D721Med (cell line): Measurements from ENCODE around the gene PABPC1L.

Experiments used
- DNase-seq: peaks from one replicate; pipeline ENCODE4 v3.0.0; 2011; ENCODE audit warnings: low spot score; ENCODE audit not compliant: insufficient read length
- FAIRE-seq: peaks from 2 replicates; lab custom pipeline; 2011; peaks lifted over from hg19 to GRCh38; lab: Jason Lieb, UNC
- TF ChIP-seq, protein P1 (sequence below): IDR thresholded peaks from 2 replicates; pipeline ENCODE4 v1.5.1; 2012; ENCODE audit warnings: mild to moderate bottlenecking, control low read depth; ENCODE audit not compliant: insufficient read depth; ENCODE audit errors: missing control alignments

PABPC1L gene

DNA sequence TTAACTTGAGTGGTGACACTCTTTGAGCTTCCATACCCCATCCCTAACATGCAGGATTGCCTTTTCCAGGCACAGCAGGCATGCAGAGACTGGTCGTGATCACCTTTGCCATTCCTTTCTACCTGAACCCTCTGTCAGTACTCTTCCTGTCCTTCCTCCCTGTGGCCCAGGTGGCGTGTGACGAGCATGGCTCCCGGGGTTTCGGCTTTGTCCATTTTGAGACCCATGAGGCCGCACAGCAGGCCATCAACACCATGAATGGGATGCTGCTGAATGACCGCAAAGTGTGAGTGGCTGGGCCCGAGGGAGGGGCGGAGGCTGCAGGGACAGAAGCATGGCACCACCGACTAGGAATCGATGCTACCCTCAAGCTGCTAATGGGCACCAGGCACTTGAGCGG is 6.7 kb downstream of the PABPC1L start:
- FAIRE-seq (no peak), DNase-seq (no peak)
- TF ChIP-seq, protein P1, sequence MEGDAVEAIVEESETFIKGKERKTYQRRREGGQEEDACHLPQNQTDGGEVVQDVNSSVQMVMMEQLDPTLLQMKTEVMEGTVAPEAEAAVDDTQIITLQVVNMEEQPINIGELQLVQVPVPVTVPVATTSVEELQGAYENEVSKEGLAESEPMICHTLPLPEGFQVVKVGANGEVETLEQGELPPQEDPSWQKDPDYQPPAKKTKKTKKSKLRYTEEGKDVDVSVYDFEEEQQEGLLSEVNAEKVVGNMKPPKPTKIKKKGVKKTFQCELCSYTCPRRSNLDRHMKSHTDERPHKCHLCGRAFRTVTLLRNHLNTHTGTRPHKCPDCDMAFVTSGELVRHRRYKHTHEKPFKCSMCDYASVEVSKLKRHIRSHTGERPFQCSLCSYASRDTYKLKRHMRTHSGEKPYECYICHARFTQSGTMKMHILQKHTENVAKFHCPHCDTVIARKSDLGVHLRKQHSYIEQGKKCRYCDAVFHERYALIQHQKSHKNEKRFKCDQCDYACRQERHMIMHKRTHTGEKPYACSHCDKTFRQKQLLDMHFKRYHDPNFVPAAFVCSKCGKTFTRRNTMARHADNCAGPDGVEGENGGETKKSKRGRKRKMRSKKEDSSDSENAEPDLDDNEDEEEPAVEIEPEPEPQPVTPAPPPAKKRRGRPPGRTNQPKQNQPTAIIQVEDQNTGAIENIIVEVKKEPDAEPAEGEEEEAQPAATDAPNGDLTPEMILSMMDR = no peak

DNA sequence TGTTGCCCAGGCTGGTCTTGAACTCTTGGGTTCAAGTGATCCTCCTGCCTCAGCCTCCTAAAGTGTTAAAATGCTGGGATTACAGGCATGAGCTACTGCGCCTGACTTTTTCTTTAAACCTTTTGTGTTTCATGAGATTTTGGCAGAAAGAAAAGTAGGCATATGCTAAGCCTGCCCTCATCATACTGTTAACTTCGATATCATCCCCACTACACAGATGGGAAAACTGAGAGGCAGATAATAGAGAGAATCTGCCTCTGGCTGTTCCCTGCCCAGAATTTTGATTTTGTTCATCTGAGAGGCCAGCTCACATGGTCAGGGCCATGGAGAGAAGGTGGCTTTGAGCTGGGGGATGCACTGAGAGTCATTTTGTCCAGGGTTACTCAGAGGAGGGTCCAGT is 7.5 kb downstream of the PABPC1L start:
- DNase-seq (no peak), FAIRE-seq (no peak)
- TF ChIP-seq, protein P1 = no peak

DNA sequence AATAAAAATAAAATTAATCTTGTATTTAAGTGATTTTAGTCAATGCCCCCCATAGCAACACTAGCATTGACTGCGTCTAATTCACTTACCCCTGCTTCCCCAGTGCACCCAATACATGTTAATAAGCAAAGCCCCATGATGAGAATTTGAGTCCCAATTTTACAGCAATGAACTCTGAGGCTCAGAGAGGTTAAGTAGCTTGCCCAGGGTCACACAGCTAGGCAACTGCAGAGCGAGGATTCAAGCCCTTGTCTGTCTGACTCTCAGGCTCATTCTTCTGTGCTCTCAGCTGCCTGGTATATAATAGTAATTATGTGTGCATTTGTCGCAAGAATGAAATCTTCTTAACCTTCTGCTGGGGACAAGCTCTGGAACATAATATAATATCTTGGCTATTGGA is 8.5 kb downstream of the PABPC1L start:
- FAIRE-seq = no peak
- TF ChIP-seq, protein P1 = no peak
- no peak for DNase-seq

DNA sequence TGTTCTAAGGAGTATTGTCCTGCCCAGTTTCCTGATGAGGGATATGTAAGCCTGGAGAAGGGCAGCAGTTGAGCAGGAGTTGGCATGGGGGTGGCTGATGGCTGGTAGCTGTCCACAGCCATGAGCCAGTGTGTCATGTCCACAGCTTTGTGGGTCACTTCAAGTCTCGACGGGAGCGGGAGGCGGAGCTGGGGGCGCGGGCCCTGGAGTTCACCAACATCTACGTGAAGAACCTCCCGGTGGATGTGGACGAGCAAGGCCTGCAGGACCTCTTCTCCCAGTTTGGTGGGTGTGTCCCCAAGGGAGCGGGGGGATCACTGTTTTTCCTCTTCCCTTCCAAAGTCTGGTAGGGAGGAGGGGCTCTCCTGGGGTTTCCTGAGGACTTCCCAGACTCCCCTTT is 8.9 kb downstream of the PABPC1L start:
- no peak for DNase-seq
- no peak for FAIRE-seq
- TF ChIP-seq, protein P1 = no peak

DNA sequence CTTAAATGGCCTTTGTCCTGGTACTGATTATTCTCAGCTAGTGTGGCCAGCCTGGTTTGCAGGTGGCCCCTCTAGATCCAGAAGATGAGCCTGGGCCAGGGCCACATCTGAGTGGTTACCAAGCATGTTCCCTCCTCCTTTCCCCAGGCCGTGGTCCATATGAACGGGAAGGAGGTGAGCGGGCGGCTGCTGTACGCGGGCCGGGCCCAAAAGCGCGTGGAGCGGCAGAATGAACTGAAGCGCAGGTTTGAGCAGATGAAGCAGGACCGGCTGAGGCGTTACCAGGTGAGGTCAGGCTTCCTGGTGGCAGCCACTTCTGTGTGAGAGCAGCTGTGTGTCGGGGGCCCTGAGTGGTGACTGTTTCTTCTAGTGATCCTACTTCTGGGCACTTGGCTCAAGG is 11.6 kb downstream of the PABPC1L start:
- DNase-seq = no peak
- TF ChIP-seq, protein P1 = no peak
- no peak for FAIRE-seq

DNA sequence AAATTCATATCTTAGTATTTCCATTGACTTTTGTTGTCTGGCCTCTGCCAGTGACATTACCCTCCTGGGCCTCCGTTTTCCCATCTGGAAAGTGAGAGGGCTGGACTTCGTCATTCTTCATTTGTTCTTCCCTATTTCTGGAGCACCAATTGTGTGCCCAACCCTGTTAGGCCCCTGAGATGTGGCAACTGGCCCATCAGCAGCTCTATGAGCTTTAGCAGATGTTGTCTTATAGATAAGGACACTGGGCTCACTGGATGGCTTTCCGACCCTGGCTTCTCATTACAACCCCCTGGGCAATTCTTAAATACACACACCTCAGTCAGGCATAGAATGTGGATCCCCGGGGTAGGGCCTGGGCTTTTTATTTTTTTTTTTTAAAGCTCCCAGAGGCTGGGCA is 14.7 kb downstream of the PABPC1L start:
- TF ChIP-seq, protein P1 = no peak
- FAIRE-seq (no peak), DNase-seq (no peak)

DNA sequence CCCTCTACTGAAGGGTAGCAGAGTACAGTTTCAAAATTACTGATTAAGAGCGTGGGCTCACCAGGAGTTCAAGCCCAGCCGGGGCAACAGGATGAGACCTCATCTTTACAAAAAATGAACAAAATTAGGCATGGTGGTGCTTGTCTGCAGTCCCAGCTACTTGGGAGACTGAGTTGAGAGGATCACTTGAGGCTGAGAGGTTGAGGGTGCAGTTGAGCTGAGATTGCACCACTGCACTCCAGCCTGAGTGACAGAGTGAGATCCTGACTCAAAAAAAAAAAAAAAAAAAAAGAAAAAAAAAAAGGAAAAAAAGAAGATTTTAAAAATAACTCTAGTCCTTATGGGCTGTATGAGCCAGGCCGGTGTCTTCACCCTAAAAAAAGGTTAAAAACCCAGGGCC is 18.7 kb downstream of the PABPC1L start:
- TF ChIP-seq, protein P1 = no peak
- DNase-seq (no peak), FAIRE-seq (no peak)
